ENCODE results near the gene TMOD2.
"Not testable (repeated sequence)": the region's sequence is repeated elsewhere in the genome, so short reads cannot be mapped to it uniquely, and the experiment has no call there.

TMOD2 gene

DNA sequence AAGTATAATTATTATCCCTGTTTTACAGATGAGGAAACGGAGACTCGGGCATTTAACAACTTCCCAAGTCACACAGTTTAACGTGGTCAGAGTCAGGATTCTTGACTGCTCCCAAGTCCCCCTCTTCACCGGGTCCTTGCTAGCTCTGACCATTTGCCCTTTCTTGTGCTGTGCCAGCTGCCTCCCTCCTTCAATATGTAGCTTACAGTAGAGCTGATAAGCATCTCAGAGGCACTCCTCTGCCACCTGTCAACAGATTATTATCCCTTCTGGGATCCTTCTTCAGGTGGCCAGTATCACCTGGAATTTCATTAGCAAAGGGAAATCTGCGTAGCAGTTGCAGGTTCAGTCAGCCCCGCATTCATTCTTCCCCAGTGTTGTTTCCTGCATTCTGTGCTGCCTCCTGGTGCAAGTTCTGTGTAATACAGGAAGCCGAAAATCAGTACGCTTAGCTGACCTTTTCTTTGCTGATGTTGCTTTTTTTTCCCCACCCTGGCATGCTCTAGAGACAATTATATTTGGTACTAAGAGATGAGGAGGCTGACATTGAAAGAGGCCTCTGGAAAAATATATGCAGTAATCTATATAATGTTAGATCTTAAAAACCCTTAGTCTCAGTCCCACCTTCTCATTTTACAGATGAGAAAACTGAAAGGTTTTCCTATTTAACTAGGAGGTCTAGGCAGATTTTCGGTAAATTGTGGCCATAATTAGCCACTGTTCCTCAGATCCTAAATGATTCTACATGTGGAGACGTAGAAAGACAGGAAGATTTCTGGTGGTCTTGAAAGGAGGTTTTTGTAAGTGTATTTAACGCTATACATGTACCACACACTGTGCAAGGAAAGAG lies 24.8 kb downstream of the TMOD2 start:
- DNase-seq: peak; percentile 80

GRCh38 chr15:51776952-51777569 lies 25.7 kb downstream of the TMOD2 start:
- peak; percentile 71 for DNase-seq

GRCh38 chr15:51780636-51781035 lies 29.2 kb downstream of the TMOD2 start:
- no peak for DNase-seq

- DNase-seq: no peak
Observed at GRCh38 chr15:51781506-51781905, 30.1 kb downstream of the TMOD2 start.

- no peak for DNase-seq
Observed at GRCh38 chr15:51782357-51782896, 31.0 kb downstream of the TMOD2 start.

- no peak for DNase-seq
Observed at GRCh38 chr15:51783967-51784366, 32.6 kb downstream of the TMOD2 start.

DNA sequence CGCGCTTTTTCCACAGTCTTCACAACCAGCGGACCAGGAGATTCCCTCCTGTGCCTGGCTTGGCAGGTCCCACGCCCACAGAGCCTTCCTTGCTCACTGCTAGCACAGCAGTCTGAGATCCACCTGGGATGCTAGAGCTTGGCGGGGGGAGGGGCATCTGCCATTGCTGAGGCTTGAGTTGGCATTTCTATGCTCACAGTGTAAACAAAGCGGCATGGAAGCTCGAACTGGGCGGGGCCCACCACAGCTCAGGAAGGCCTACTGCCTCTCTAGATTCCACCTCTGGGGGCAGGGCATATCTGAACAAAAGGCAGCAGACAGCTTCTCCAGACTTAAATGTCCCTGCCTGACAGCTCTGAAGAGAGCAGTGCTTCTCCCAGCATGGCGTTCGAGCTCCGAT lies 35.7 kb downstream of the TMOD2 start:
- not testable (repeated sequence) for DNase-seq

DNA sequence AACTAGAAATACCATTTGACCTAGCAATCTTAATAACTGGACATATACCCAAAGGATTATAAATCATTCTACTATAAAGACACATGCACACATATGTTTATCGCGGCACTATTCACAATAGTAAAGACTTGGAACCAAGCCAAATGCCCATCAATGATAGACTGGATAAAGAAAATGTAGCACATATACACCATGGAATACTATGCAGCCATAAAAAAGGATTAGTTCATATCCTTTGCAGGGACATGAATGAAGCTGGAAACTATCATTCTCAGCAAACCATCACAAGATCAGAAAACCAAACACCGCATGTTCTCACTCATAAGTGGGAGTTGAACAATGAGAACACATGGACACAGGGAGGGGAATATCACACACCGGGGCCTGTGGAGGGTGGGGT lies 41.1 kb downstream of the TMOD2 start:
- DNase-seq: not testable (repeated sequence)

DNA sequence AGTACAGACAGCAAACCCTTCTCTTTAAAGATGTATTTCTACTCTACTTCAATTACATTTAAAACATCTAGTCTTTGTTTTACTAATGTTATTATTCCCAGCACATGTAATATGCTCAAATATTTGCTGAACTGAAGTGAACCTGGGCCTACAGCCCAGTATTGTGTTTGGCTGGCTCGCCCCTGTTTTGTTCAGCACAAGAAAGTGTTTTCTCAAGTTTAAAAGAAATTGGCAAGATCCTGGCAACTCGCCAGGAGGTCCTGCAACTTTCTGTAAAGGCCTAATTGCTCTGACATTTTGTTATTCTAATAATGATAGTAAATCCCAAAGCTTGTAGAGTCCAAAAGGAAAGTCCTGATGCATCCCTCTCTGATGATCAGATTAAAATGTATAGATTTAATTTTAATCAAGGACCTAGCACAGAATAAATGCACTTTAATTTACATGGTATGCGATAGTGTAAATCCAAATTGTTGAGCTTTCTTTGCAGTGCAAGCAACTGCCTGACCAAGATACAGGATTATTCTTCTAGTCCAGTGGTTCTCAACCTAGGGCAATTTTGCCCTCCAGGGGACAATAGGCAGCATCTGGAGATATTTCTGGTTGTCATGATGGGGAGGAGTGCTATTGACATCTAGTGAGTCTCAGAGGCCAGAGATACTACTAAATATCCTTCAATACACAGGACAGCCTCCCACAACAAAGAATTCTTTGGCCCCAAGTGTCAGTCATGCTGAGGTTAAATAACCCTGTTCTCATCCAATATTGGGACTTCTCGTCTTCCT lies 42.3 kb downstream of the TMOD2 start:
- no peak for DNase-seq

GRCh38 chr15:51796847-51797401 lies 45.5 kb downstream of the TMOD2 start:
- DNase-seq: no peak

DNA sequence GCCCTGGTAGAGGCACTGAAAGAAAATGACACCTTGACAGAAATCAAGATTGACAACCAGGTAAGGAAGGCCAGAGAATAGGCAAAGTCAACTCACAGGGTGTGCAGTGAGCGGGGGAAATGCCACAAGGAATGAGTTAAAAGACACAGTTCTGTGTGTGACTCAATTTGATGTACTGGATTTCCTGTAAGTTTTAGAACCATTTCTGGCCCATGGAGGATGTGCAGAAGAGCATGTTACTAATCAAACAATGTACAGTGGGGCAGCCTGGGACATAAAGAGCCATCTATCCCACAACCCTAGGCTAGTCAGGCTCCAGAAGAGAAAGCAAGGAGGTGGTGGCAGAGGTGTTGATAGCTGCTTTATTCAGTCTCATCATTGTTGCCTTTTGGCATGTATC lies 46.9 kb downstream of the TMOD2 start:
- no peak for DNase-seq

- no peak for DNase-seq
Observed at GRCh38 chr15:51799282-51800252, 48.2 kb downstream of the TMOD2 start.

GRCh38 chr15:51801391-51801835 lies 50.0 kb downstream of the TMOD2 start:
- no peak for DNase-seq

- DNase-seq: no peak
Observed at GRCh38 chr15:51802593-51802992, 51.2 kb downstream of the TMOD2 start.

DNA sequence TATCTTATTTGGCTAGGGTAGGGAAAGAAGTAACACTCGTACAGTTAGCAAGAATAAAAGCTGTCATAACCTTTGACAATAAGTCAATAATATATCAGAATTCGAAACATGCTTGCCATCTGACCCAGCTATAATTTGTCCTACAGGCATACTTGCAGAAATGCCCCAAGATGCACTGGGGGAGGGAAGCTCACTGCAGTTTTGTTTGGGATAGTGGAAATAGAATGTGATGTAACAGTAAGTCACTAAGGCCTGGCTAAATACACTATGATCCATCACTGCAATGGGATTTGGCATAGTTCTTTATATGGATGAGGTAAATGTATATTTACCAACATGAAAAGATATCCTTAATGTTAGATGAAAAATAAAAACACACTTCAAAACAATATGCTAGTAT lies 52.6 kb downstream of the TMOD2 start:
- no peak for DNase-seq

DNA sequence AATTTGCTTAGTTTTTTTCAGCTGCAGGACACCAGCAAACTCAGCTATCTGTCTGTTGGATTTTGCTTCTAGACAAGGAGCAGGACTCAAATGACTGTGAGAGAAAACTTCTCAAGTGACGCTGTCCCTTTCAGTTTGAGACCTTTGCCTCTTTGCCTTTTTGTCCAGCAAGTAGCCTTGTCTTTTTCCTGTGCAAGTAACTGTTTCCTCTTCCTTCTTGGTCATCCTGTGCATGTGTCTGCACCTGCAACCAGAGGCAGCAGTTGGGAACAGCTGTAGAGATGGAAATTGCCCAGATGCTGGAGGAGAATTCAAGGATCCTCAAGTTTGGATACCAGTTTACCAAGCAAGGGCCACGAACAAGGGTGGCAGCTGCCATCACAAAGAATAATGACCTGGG lies 54.7 kb downstream of the TMOD2 start:
- DNase-seq: no peak

GRCh38 chr15:51809457-51809856 lies 58.1 kb downstream of the TMOD2 start:
- DNase-seq: no peak

DNA sequence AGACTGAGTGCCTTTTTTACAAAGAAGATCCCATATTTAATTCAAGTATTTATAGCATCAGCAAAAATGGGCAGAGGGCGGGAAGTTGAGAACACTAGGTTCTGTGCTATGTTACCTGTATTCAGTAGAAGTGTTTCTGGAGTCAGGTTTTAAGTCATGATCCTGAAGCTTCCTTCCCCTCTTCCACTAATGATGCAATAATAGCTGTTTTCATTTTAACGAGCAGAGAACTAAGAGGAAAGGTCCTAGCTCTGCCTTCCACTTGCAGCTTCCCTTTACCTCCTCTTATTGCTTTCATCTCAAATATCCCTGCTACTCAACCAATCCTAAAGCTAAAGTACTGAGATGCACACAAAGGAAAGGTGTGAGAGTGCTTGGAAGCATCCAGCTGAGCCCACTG lies 61.2 kb downstream of the TMOD2 start:
- no peak for DNase-seq

DNA sequence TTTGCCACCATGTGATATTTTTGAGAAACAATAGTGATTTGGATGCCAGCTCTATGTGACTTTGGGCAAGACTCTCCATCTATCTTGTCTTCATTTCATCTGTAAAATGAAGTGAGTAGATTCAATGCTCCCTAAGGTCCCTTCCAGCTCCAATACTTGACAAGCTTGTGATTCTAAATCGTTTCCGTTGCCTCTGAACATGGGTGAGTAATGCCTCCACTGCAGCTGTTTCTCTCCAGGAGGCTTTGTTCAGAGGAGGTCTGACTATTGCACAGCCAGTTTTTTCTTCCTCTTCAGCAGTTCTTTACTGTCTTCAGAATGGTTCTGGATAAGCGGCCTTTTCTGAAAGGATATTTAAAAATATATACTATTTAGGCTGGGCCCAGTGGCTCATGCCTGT lies 63.2 kb downstream of the TMOD2 start:
- no peak for DNase-seq

DNA sequence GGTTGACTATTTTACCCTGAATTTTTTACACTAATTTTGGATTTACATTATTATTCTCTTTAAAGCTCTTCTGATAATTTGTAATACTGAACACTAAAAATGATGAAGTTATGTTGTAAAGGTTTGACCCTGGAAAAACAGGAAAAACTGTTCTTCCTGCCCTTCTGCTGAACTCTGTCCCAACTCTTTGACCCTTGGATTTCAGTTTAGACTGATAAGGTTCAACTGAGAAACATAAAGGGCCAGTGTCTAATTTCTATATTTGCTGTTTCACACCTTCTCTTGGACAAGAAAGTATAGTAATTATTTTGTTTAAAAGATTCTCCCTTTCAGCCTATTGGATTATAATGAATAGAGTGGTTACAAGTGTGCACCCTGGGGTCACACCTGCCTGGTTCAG lies 65.2 kb downstream of the TMOD2 start:
- no peak for DNase-seq

GRCh38 chr15:51818150-51818549 lies 66.8 kb downstream of the TMOD2 start:
- no peak for DNase-seq

- no peak for DNase-seq
Observed at GRCh38 chr15:51825698-51826097, 74.3 kb downstream of the TMOD2 start.
